Naive thymus-derived CD4-positive, alpha-beta T cell (primary cell): ENCODE results near the gene VWF. TPM values are rescaled to one million over a fixed set of nuclear protein-coding genes. Genes with fewer than 3 reads are reported as not detected.

Experiments used
- ATAC-seq: fragments of 150-1000 bp; cut with Tn5 transposase; 2 replicates; pipeline ENCODE4 v1.10.0; 2021; ENCODE audit warnings: mild to moderate bottlenecking, moderate library complexity
- CTCF ChIA-PET: fragments of 350-600 bp; sonication (Branson Sonifier 250); formaldehyde crosslinking; loops from one replicate; lab custom pipeline; 2021; ENCODE audit warnings: antibody characterized with exemption; lab: Charles Lee
- POLR2A ChIA-PET: fragments of 350-600 bp; sonication (Branson Sonifier 250); formaldehyde crosslinking; loops from one replicate; lab custom pipeline; 2021; ENCODE audit warnings: antibody characterized with exemption, inconsistent platforms; lab: Charles Lee
- DNase-seq, 9 donors: peaks; one replicate each; pipeline versions ENCODE4 v3.0.0 to v3.0.0-alpha.2; 2020 to 2022; ENCODE audit warnings: mixed read lengths in 1 of 9
- H3K27ac ChIP-seq: one replicate; pipeline ENCODE4 v1.7.0; 2013; ENCODE audit warnings: mild to moderate bottlenecking, low read depth, low read length, moderate library complexity
- H3K27me3 ChIP-seq, 2 donors: one replicate each; pipeline ENCODE4 v1.7.0; 2013; ENCODE audit warnings: low read length in 2 of 2, mild to moderate bottlenecking in 2 of 2, moderate library complexity in 2 of 2; ENCODE audit not compliant: control insufficient read depth in 2 of 2, insufficient read depth in 2 of 2
- H3K36me3 ChIP-seq, 3 experiments: 1 replicate in 2 of 3; 2 replicates in 1 of 3; pipeline ENCODE4 v1.7.0; 2013; ENCODE audit warnings: low read length in 3 of 3, mild to moderate bottlenecking in 3 of 3, moderate library complexity in 1 of 3; ENCODE audit not compliant: insufficient read depth in 3 of 3, control insufficient read depth in 2 of 3
- H3K4me1 ChIP-seq, 2 donors: one replicate each; pipeline ENCODE4 v1.7.0; 2013; ENCODE audit warnings: low read length in 2 of 2, mild to moderate bottlenecking in 2 of 2, moderate library complexity in 1 of 2; ENCODE audit not compliant: control insufficient read depth in 2 of 2, insufficient read depth in 2 of 2
- H3K4me3 ChIP-seq: 2 replicates; pipeline ENCODE4 v1.7.0; 2013; ENCODE audit warnings: mild to moderate bottlenecking, low read length
- H3K9me3 ChIP-seq, 3 experiments: 1 replicate in 2 of 3; 2 replicates in 1 of 3; pipeline ENCODE4 v1.7.0; 2013; ENCODE audit warnings: low read length in 3 of 3; ENCODE audit not compliant: control insufficient read depth in 2 of 3
- H3K27ac Mint-ChIP-seq, 9 donors: one replicate each; pipeline ENCODE4 v1.8.0; 2020 to 2022; ENCODE audit warnings: mixed read lengths in 9 of 9, mild to moderate bottlenecking in 8 of 9, moderate library complexity in 5 of 9, inconsistent platforms in 2 of 9
- H3K27me3 Mint-ChIP-seq, 5 donors: one replicate each; pipeline ENCODE4 v1.8.0; 2021 to 2022; ENCODE audit warnings: mixed read lengths in 5 of 5, mild to moderate bottlenecking in 1 of 5
- H3K36me3 Mint-ChIP-seq, 5 donors: one replicate each; pipeline ENCODE4 v1.8.0; 2020 to 2022; ENCODE audit warnings: mixed read lengths in 5 of 5, mild to moderate bottlenecking in 3 of 5, inconsistent platforms in 1 of 5
- H3K4me1 Mint-ChIP-seq, 7 donors: one replicate each; pipeline ENCODE4 v1.8.0; 2020 to 2022; ENCODE audit warnings: mixed read lengths in 7 of 7, mild to moderate bottlenecking in 3 of 7, inconsistent platforms in 1 of 7
- H3K4me3 Mint-ChIP-seq, 10 donors: one replicate each; pipeline ENCODE4 v1.8.0; 2020 to 2022; ENCODE audit warnings: mild to moderate bottlenecking in 10 of 10, mixed read lengths in 10 of 10, moderate library complexity in 6 of 10, inconsistent platforms in 2 of 10
- H3K9me3 Mint-ChIP-seq, 11 donors: one replicate each; pipeline ENCODE4 v1.8.0; 2020 to 2022; ENCODE audit warnings: mixed read lengths in 11 of 11, mild to moderate bottlenecking in 4 of 11, inconsistent platforms in 1 of 11, moderate library complexity in 1 of 11
- intact Hi-C, 2 donors: fragments of 100-400 bp; cut with micrococcal nuclease; formaldehyde crosslinking; loops; one replicate each; pipeline ENCODE4 v1.15.1; 2023
- polyA plus RNA-seq, 2 donors: library from polyadenylated mRNA; unstranded; fragments of 300-500 nt; fragmentation: Illumina TruSeq; gene quantifications; one replicate each; pipeline ENCODE4 v1.2.3, GENCODE V29; 2021
- total RNA-seq, 6 experiments: library from RNA in 5 of 6; stranded (reverse) in 5 of 6; gene quantifications; 1 replicate in 5 of 6; 2 replicates in 1 of 6; pipeline ENCODE4 v1.2.3 and lab custom pipeline; 2021 to 2026

Gene VWF
- total and polyA plus RNA-seq, 7 experiments from 2014 or later: 0.21 to 0.34 (median 0.32) TPM; not detected in 4

DNA sequence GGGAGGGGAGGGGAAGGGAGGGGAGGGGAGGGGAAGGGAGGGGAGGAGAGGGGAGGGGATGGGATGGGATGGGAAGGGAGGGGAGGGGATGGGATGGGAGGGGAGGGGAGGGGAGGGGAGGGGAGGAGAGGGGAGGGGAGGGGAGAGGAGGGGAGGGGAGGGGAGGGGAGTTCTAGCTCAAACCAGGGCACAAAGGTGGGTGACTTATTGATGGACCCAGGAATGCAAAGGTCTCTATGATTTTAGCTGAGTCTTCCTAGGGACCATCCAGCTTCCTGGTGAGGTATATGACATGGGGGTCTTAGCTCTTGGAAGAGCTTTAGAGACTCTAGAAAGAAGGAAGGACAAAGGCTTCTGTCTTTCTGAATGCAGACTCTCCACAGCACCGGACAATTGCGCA lies 221.7 kb downstream of the VWF start:
- ChIA-PET POLR2A (no interaction called here), CTCF (no interaction called here)
- no peak for DNase-seq
- Histone ChIP-seq H3K4me3 (no peak overlapping the region), H3K36me3 (no peaks in the 10 kb centered on the region), H3K27me3 (no peaks in the 10 kb centered on the region), H3K27ac (no peak overlapping the region), H3K4me1 (no peaks in the 10 kb centered on the region), H3K9me3 (no peaks in the 10 kb centered on the region)
- no peaks in the 10 kb centered on the region for H3K4me1 Mint-ChIP-seq
- H3K36me3 Mint-ChIP-seq: no peaks in the 10 kb centered on the region
- intact Hi-C loops: no loop called here
- peaks cover under 1 to 52% (median 27%) of the 10 kb centered on the region in 5 donors for H3K27me3 Mint-ChIP-seq
- no peak overlapping the region for H3K27ac Mint-ChIP-seq
- no peak overlapping the region for H3K4me3 Mint-ChIP-seq
- peaks cover 0 to 3% (median 0%) of the 10 kb centered on the region in 11 donors for H3K9me3 Mint-ChIP-seq
- ATAC-seq: no peak

DNA sequence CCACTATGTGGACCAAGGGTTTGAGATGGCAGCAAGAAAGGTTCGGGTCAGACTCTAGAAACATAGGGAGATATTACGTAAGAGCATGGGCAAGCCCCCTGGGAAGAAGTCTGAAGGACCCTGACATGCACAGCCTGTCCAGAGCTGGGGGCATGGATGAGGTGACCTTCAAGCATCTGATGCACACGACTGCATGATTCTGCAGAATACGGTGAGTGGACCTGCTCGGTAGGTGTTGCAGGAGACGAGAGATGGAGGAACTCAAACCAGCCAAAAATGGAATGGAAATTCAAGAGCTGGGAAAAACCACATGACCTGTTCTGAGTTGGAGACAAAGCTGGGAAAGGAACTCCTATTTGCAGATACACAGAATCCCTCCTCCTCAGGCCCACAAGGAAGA lies 223.1 kb downstream of the VWF start:
- peaks cover 0 to 3% (median 0%) of the 10 kb centered on the region in 11 donors for H3K9me3 Mint-ChIP-seq
- Histone ChIP-seq H3K27me3 (no peaks in the 10 kb centered on the region), H3K4me1 (no peaks in the 10 kb centered on the region), H3K36me3 (no peaks in the 10 kb centered on the region), H3K4me3 (no peak overlapping the region), H3K27ac (no peak overlapping the region), H3K9me3 (no peaks in the 10 kb centered on the region)
- H3K27me3 Mint-ChIP-seq: peaks cover 8 to 50% (median 35%) of the 10 kb centered on the region in 5 donors
- intact Hi-C loops: no loop called here
- H3K27ac Mint-ChIP-seq: no peak overlapping the region
- no peaks in the 10 kb centered on the region for H3K36me3 Mint-ChIP-seq
- DNase-seq (no peak), ATAC-seq (no peak)
- ChIA-PET POLR2A (no interaction called here), CTCF (no interaction called here)
- no peak overlapping the region for H3K4me3 Mint-ChIP-seq
- H3K4me1 Mint-ChIP-seq: no peaks in the 10 kb centered on the region

DNA sequence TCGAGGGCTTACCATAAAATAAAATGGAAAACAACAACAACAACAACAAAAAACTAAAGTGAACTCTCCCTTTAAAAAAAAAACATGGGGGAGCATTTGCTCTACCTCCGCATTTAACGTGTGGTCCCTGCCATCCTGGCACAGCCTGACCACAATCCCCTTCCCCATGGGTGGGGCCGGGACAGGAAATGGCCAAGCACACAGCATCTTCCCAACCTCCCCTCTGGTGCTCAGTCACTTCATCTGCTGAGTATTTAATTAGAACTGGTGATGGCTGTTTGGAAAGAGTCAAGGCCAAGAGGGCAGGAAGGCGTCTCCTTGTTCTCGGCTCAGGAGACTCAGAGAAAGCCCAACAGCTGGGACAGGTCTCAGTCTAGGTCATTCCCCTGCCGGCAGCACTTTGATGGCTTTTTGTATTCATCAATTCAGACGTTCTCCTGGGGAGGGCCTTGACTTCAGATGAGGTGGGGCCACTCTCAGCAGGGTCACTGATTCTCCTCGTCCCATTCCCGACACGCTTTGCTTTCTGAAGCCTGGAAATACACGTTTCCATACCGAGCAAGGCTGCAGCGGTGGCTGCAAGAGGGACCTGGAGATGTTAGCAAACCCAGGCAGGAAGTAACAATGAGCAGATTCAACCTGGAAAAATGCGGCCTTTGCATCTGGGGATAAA lies 223.8 kb downstream of the VWF start:
- POLR2A ChIA-PET: no interaction called here
- no peaks in the 10 kb centered on the region for H3K4me1 Mint-ChIP-seq
- no peak for ATAC-seq

DNA sequence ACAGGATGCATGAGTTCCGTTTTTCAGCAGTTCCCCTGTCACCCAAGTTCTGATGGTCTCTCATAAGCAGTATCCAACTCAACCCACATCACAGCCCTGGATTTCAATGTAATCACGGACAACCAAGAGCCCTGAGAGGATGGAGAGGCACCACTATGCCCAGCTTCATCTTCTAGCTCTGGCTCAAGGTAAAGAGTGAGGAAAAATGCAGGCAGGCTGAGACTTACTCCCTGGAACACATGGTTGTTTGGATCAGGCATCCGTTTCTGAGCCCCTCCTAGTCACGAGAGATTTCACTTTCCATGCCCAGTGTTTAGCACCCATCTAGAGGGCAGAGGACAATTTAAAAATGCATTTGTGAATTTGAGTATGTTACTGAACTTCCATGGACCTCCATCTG lies 224.4 kb downstream of the VWF start:
- H3K27me3 Mint-ChIP-seq: peaks cover 10 to 60% (median 44%) of the 10 kb centered on the region in 5 donors
- no peak overlapping the region for H3K27ac ChIP-seq
- peaks cover 0 to 3% (median 0%) of the 10 kb centered on the region in 11 donors for H3K9me3 Mint-ChIP-seq
- ChIA-PET CTCF (no interaction called here), POLR2A (no interaction called here)
- no peaks in the 10 kb centered on the region for H3K4me1 Mint-ChIP-seq
- H3K9me3 ChIP-seq: no peaks in the 10 kb centered on the region
- no peak overlapping the region for H3K4me3 Mint-ChIP-seq
- ATAC-seq: no peak
- peaks cover 0 to 5% of the 10 kb centered on the region in 2 donors for H3K27me3 ChIP-seq
- no peaks in the 10 kb centered on the region for H3K4me1 ChIP-seq
- no peak overlapping the region for H3K27ac Mint-ChIP-seq
- no peak overlapping the region for H3K4me3 ChIP-seq
- H3K36me3 Mint-ChIP-seq: no peaks in the 10 kb centered on the region
- intact Hi-C loops: no loop called here
- H3K36me3 ChIP-seq: no peaks in the 10 kb centered on the region
- no peak for DNase-seq

More for the DNA sequence above, 223.8 kb downstream of the VWF start:
- DNase-seq: no peak
- Mint-ChIP-seq H3K4me3 (no peak overlapping the region), H3K36me3 (no peaks in the 10 kb centered on the region), H3K27ac (no peak overlapping the region), H3K27me3 (peaks cover 8 to 54% (median 38%) of the 10 kb centered on the region in 5 donors), H3K9me3 (peaks cover 0 to 3% (median 0%) of the 10 kb centered on the region in 11 donors)
- no peaks in the 10 kb centered on the region for H3K36me3 ChIP-seq
- no peaks in the 10 kb centered on the region for H3K4me1 ChIP-seq
- H3K27ac ChIP-seq: no peak overlapping the region
- no peak overlapping the region for H3K4me3 ChIP-seq
- intact Hi-C loops: no loop called here
- H3K9me3 ChIP-seq: no peaks in the 10 kb centered on the region
- peaks cover 0 to 2% of the 10 kb centered on the region in 2 donors for H3K27me3 ChIP-seq
- CTCF ChIA-PET: no interaction called here

DNA sequence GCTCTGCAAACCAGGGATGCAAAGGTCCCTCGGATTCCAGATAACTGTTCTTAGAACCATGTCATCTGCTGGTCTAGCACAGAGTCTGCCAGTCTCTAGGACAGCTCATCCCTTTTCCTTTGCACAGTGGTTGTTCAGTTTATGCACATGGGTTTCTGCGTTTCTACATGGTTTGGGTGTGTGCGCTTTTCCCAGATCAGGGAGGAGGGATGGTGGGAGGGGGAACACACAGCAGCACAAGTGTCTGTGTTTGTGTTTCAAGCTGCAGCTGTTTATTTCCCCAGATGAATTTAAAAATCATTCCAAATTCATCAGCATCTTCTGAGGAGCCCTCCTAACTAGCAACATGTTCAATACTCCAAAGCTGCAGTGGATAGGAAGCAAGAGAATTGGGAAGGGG lies 224.8 kb downstream of the VWF start:
- no peak overlapping the region for H3K4me3 ChIP-seq
- ChIA-PET POLR2A (no interaction called here), CTCF (no interaction called here)
- Mint-ChIP-seq H3K4me3 (no peak overlapping the region), H3K27ac (no peak overlapping the region), H3K9me3 (peaks cover 0 to 3% (median 1%) of the 10 kb centered on the region in 11 donors), H3K27me3 (peaks cover 10 to 60% (median 44%) of the 10 kb centered on the region in 5 donors), H3K36me3 (no peaks in the 10 kb centered on the region), H3K4me1 (no peaks in the 10 kb centered on the region)
- no peak for DNase-seq
- H3K27ac ChIP-seq: no peak overlapping the region
- H3K4me1 ChIP-seq: no peaks in the 10 kb centered on the region
- ATAC-seq: no peak
- intact Hi-C loops: no loop called here
- H3K36me3 ChIP-seq: no peaks in the 10 kb centered on the region
- H3K27me3 ChIP-seq: peaks cover 0 to 5% of the 10 kb centered on the region in 2 donors
- H3K9me3 ChIP-seq: no peaks in the 10 kb centered on the region

DNA sequence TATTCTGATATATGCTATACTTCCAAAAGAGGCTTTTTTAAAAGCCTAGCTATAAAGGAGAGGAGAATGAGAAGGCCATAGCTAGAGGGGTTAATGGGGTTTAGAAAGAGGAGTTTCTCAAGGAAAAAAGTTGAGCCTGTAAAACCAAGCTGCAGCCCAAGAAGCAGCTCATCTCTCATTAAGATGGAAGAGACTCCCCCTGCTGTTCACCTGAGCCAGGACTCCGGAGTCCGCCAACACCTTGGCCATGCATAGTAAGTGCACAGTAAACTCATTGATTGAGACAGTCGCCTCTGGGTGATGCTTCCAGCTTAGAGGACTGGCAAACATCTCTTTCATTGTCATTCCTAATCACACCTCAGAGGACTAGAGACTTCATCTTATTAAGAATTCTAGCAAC lies 225.6 kb downstream of the VWF start:
- no peak overlapping the region for H3K27ac ChIP-seq
- POLR2A ChIA-PET: no interaction called here
- peaks cover 0 to 5% of the 10 kb centered on the region in 2 donors for H3K27me3 ChIP-seq
- H3K4me1 Mint-ChIP-seq: no peaks in the 10 kb centered on the region
- H3K27me3 Mint-ChIP-seq: peaks cover 10 to 60% (median 45%) of the 10 kb centered on the region in 5 donors
- no peaks in the 10 kb centered on the region for H3K36me3 ChIP-seq
- H3K36me3 Mint-ChIP-seq: no peaks in the 10 kb centered on the region
- DNase-seq (no peak), ATAC-seq (no peak)
- H3K4me3 Mint-ChIP-seq: no peak overlapping the region
- no peak overlapping the region for H3K4me3 ChIP-seq
- CTCF ChIA-PET: no interaction called here
- H3K9me3 ChIP-seq: no peaks in the 10 kb centered on the region
- intact Hi-C loops: no loop called here
- H3K27ac Mint-ChIP-seq: no peak overlapping the region
- H3K4me1 ChIP-seq: no peaks in the 10 kb centered on the region
- peaks cover 0 to 10% (median 4%) of the 10 kb centered on the region in 11 donors for H3K9me3 Mint-ChIP-seq
